HEK293T (cell line): ENCODE results near the gene IGSF23.

Source experiments
- CTCF ChIA-PET: fragments of 350-600 bp; formaldehyde crosslinking; extraction: SDS; loops from one replicate; lab custom pipeline; 2021; ENCODE audit warnings: antibody characterized with exemption, inconsistent platforms; lab: Yijun Ruan, JAX
- POLR2A ChIA-PET: fragments of 350-600 bp; formaldehyde crosslinking; extraction: SDS; loops from one replicate; lab custom pipeline; 2020; ENCODE audit warnings: antibody characterized with exemption, inconsistent platforms; lab: Yijun Ruan, JAX
- DNase-seq: peaks from one replicate; pipeline ENCODE4 v3.0.0; 2012; ENCODE audit warnings: mixed read lengths; ENCODE audit errors: extremely low spot score
- ARNT ChIP-seq: fragments of 450-650 bp; IDR thresholded peaks from 2 replicates; pipeline ENCODE4 v1.6.1; 2017; ENCODE audit warnings: mild to moderate bottlenecking
- BHLHE40 ChIP-seq: fragments of 450-650 bp; IDR thresholded peaks from 2 replicates; pipeline ENCODE4 v1.6.1; 2016; ENCODE audit warnings: mild to moderate bottlenecking, moderate library complexity, borderline replicate concordance
- CTBP1 ChIP-seq: fragments of 450-650 bp; IDR thresholded peaks from 2 replicates; pipeline ENCODE4 v1.6.1; 2016; ENCODE audit warnings: borderline replicate concordance
- ELF4 ChIP-seq: fragments of 450-650 bp; IDR thresholded peaks from 2 replicates; pipeline ENCODE4 v1.6.1; 2017; ENCODE audit warnings: antibody characterized with exemption
- FOXA1 ChIP-seq: fragments of 450-650 bp; IDR thresholded peaks from 2 replicates; pipeline ENCODE4 v1.6.1; 2016; ENCODE audit warnings: mild to moderate bottlenecking
- FOXK2 ChIP-seq: fragments of 450-650 bp; IDR thresholded peaks from 2 replicates; pipeline ENCODE4 v1.6.1; 2016; ENCODE audit warnings: mild to moderate bottlenecking
- FOXM1 ChIP-seq: fragments of 450-650 bp; IDR thresholded peaks from 2 replicates; pipeline ENCODE4 v1.6.1; 2017; ENCODE audit warnings: mild to moderate bottlenecking, borderline replicate concordance
- HDGF ChIP-seq: fragments of 450-650 bp; IDR thresholded peaks from 2 replicates; pipeline ENCODE4 v1.6.1; 2017; ENCODE audit warnings: antibody characterized with exemption, borderline replicate concordance
- L3MBTL2 ChIP-seq: fragments of 450-650 bp; conservative IDR thresholded peaks from 2 replicates; pipeline ENCODE4 v1.6.1; 2016; ENCODE audit warnings: mild to moderate bottlenecking
- LEF1 ChIP-seq: fragments of 450-650 bp; IDR thresholded peaks from 2 replicates; pipeline ENCODE4 v1.6.1; 2017; ENCODE audit warnings: mild to moderate bottlenecking, borderline replicate concordance
- NFRKB ChIP-seq: fragments of 450-650 bp; IDR thresholded peaks from 2 replicates; pipeline ENCODE4 v1.6.1; 2016; ENCODE audit warnings: mild to moderate bottlenecking, moderate library complexity
- SP1 ChIP-seq: fragments of 450-650 bp; IDR thresholded peaks from 2 replicates; pipeline ENCODE4 v1.6.1; 2017
- SUZ12 ChIP-seq: fragments of 450-650 bp; IDR thresholded peaks from 2 replicates; pipeline ENCODE4 v1.6.1; 2016; ENCODE audit warnings: mild to moderate bottlenecking
- TARDBP ChIP-seq: fragments of 450-650 bp; IDR thresholded peaks from 2 replicates; pipeline ENCODE4 v1.6.1; 2016
- ZNF384 ChIP-seq: fragments of 450-650 bp; IDR thresholded peaks from 2 replicates; pipeline ENCODE4 v1.6.1; 2016
- TF ChIP-seq, protein P1 (sequence below): fragments of 450-650 bp; IDR thresholded peaks from 2 replicates; pipeline ENCODE4 v1.6.1; 2016

IGSF23 gene

DNA sequence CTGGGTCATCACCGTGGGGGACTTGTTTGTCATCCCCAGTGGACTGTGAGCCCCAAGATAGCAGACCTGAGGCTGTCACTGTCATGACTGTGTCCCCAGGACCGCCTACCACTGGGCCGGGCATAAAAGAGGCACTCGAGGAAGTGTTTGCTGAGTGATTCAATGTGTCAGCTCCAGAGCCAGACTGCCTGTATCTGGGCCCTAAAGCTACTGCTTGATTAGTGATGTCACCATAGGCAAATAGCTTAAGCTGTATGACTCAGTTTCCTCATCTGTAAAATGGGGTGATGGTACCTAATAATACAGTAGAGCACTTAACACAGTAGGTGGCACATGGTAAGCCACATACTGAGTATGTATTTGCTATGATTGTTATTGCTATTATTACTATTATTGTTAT is 46.7 kb downstream of the IGSF23 start:
- CTCF ChIA-PET: no interaction called here
- TF ChIP-seq SUZ12 (no peak), CTBP1 (no peak), NFRKB (no peak), FOXK2 (no peak), ZNF384 (no peak), BHLHE40 (no peak), SP1 (no peak), HDGF (no peak), FOXM1 (no peak), ARNT (no peak), LEF1 (no peak), L3MBTL2 (no peak)
- TF ChIP-seq, protein P1, sequence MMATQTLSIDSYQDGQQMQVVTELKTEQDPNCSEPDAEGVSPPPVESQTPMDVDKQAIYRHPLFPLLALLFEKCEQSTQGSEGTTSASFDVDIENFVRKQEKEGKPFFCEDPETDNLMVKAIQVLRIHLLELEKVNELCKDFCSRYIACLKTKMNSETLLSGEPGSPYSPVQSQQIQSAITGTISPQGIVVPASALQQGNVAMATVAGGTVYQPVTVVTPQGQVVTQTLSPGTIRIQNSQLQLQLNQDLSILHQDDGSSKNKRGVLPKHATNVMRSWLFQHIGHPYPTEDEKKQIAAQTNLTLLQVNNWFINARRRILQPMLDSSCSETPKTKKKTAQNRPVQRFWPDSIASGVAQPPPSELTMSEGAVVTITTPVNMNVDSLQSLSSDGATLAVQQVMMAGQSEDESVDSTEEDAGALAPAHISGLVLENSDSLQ: no peak
- no peak for DNase-seq
- POLR2A ChIA-PET: no interaction called here

DNA sequence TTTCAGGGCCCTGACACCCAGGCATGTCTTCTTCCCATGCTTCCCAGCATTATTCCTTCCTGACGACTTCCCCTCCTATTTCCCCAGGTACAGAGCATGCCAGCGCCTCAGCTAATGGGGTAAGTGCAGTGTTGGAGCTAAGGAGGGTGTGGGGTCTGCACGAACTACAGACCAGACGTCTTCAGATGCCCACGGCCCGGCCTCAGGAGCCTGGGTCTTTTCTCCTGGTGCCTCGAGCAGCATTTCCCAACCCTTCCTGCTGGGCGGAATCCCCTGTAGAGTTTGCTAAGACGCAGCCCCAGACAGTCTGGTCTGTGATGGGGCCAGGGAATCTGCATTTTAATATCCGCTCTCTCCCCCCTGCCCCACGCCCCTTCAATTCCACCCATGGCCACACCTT is 47.8 kb downstream of the IGSF23 start:
- no peak for DNase-seq
- ChIA-PET POLR2A (no interaction called here), CTCF (no interaction called here)
- TF ChIP-seq ARNT (no peak), BHLHE40 (no peak), NFRKB (no peak), SUZ12 (no peak), FOXM1 (no peak), ZNF384 (no peak), SP1 (no peak), LEF1 (no peak), L3MBTL2 (no peak), FOXK2 (no peak), FOXA1 (no peak), ELF4 (no peak)
- TF ChIP-seq, protein P1: no peak

DNA sequence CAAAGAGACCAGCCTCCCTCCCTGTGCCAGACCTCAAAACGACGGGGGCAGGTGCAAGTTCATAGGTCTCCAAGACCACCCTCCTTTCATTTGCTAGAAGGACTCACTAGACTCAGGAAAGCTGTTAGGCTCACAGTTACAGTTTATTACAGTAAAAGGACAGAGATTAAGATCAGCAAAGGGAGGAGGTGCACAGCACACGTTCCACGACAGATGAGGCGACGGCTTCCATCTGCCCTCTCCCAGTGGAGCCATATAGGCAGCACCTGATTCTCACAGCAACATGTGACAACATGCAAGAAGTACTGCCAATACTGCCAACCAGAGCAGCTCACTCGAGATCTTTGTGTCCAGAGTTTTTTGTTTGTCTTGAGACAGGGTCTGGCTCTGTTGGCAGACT is 48.5 kb downstream of the IGSF23 start:
- TF ChIP-seq NFRKB (no peak), BHLHE40 (no peak), TARDBP (no peak), SP1 (no peak), CTBP1 (no peak)
- no peak for DNase-seq
- ChIA-PET CTCF (no interaction called here), POLR2A (interaction anchor here (1.6 kb wide), 1 partner anchor 11 kb away, joined by 3 read pairs; no protein-coding TSS in a partner anchor)

DNA sequence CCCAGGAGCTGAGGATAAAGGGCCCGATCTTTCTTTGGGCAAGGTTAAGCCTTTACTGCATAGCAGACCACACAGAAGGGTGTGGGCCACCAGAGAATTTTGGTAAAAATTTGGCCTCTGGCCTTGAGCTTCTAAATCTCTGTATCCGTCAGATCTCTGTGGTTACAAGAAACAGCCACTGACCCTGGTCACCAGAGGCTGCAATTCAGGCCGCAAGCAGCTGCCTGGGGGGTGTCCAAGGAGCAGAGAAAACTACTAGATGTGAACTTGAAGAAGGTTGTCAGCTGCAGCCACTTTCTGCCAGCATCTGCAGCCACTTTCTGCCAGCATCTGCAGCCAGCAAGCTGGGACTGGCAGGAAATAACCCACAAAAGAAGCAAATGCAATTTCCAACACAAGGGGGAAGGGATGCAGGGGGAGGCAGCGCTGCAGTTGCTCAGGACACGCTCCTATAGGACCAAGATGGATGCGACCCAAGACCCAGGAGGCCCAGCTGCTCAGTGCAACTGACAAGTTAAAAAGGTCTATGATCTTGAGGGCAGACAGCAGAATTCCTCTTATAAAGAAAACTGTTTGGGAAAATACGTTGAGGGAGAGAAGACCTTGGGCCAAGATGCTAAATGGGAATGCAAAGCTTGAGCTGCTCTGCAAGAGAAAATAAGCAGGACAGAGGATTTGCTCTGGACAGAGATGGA is 49.5 kb downstream of the IGSF23 start:
- DNase-seq: no peak
- TF ChIP-seq NFRKB: no peak
- POLR2A ChIA-PET: interaction anchor here (1.4 to 1.6 kb wide), 2 partner anchors 10 to 14 kb away, joined by 3 read pairs; no protein-coding TSS in a partner anchor
- CTCF ChIA-PET: interaction anchor here (0.8 to 1.3 kb wide), 2 partner anchors 25 to 92 kb away, joined by 4 read pairs; no protein-coding TSS in a partner anchor

DNA sequence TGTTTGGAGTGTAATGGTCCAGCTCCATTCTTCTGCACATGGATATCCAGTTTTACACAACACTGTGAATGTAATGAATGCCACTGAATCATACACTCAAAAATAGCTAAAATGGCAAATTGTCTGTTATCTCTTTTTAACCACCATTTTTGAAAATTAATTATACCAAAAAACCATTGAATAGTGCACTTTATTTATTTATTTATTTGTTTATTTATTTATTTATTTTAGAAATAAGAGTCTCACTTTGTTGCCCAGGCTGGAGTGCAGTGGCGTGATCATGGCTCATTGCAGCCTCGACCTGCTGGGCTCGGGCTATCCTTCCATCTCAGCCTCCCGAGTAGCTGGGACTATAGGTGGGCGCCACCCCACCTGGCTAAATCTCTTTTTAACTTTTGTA is 50.6 kb downstream of the IGSF23 start:
- TF ChIP-seq ZNF384 (no peak), SP1 (no peak)
- ChIA-PET CTCF (interaction anchor here (0.8 to 1.3 kb wide), 2 partner anchors 24 to 93 kb away, joined by 4 read pairs; no protein-coding TSS in a partner anchor), POLR2A (interaction anchor here (1.4 kb wide), 1 partner anchor 13 kb away, joined by 3 read pairs; no protein-coding TSS in a partner anchor)
- no peak for DNase-seq

DNA sequence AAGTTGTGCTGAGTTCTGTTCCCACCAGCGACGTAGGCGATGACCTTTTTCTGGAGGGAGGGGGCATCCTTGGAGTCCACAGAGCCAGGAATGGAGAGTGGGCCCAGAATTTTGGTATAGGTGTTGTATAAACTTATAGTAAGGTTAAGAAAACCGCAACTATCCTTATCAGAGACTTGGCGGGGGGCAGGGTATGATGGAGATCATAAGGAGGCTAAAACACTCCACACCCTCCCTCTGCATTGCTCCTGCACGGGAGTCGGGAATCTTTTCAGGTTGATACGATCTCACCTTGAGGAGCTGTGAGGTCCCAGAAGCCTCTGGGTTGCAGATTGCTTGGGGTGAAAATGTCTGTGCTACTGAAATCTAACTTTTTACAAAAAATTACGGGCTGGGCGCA is 51.6 kb downstream of the IGSF23 start:
- ChIA-PET POLR2A (no interaction called here), CTCF (no interaction called here)
- no peak for DNase-seq
- no peak for TF ChIP-seq TARDBP
- no peak for TF ChIP-seq SUZ12
- TF ChIP-seq SP1: no peak
- no peak for TF ChIP-seq NFRKB
- no peak for TF ChIP-seq ZNF384
- TF ChIP-seq LEF1: no peak
- TF ChIP-seq ARNT: no peak
- TF ChIP-seq FOXM1: no peak
- no peak for TF ChIP-seq FOXK2
- TF ChIP-seq ELF4: no peak
- TF ChIP-seq HDGF: no peak
- TF ChIP-seq L3MBTL2: no peak
- no peak for TF ChIP-seq CTBP1
- TF ChIP-seq, protein P1: no peak
